NCI-H146 (cell line): ENCODE measurements around the gene EPS8L2.
A peak's percentile ranks its signal among the peaks of the same experiment; 100 is the strongest.

ENCODE experiments used
- DNase-seq: peaks from one replicate; lab custom pipeline; 2025; lab: John Stamatoyannopoulos, UW

EPS8L2 gene

GRCh38 chr11:762421-763072 lies 56.5 kb downstream of the EPS8L2 start:
- no peak for DNase-seq

GRCh38 chr11:763073-763463 lies 57.0 kb downstream of the EPS8L2 start:
- peak; percentile 26 for DNase-seq

- DNase-seq = no peak
These were observed 57.7 kb downstream of the EPS8L2 start for GRCh38 chr11:763549-764321.

- no peak for DNase-seq
These were observed 58.4 kb downstream of the EPS8L2 start for GRCh38 chr11:764322-765024.

GRCh38 chr11:765025-765801 lies 59.2 kb downstream of the EPS8L2 start:
- peak; percentile 38 for DNase-seq

GRCh38 chr11:765802-766091 lies 59.7 kb downstream of the EPS8L2 start:
- no peak for DNase-seq

- DNase-seq = no peak
These were observed 60.3 kb downstream of the EPS8L2 start for GRCh38 chr11:766106-766935.

- no peak for DNase-seq
These were observed 60.8 kb downstream of the EPS8L2 start for GRCh38 chr11:766936-767210.

GRCh38 chr11:767238-767637 lies 61.2 kb downstream of the EPS8L2 start:
- no peak for DNase-seq

GRCh38 chr11:769887-770641 lies 64.0 kb downstream of the EPS8L2 start:
- DNase-seq = no peak

- no peak for DNase-seq
These were observed 64.9 kb downstream of the EPS8L2 start for GRCh38 chr11:770642-771616.

GRCh38 chr11:771617-772204 lies 65.7 kb downstream of the EPS8L2 start:
- DNase-seq = no peak

- DNase-seq = no peak
These were observed 66.7 kb downstream of the EPS8L2 start for GRCh38 chr11:772429-773390.

- no peak for DNase-seq
These were observed 67.4 kb downstream of the EPS8L2 start for GRCh38 chr11:773425-773824.

- no peak for DNase-seq
These were observed 67.8 kb downstream of the EPS8L2 start for GRCh38 chr11:773830-774229.

- no peak for DNase-seq
These were observed 69.0 kb downstream of the EPS8L2 start for GRCh38 chr11:774873-775592.

- DNase-seq = no peak
These were observed 70.2 kb downstream of the EPS8L2 start for GRCh38 chr11:776263-776560.
